AG04449 (cell line): ENCODE results near the gene HINT3.

Experiments
- CTCF ChIA-PET: fragments of 350-600 bp; formaldehyde crosslinking; extraction: SDS; loops from one replicate; lab custom pipeline; 2021; ENCODE audit warnings: antibody characterized with exemption; lab: Yijun Ruan, JAX
- POLR2A ChIA-PET: fragments of 400-600, 350-600 bp; formaldehyde crosslinking; extraction: SDS; loops from one replicate; lab custom pipeline; 2020; ENCODE audit warnings: antibody characterized with exemption, inconsistent platforms; lab: Yijun Ruan, JAX
- DNase-seq: peaks from one replicate; pipeline ENCODE4 v3.0.0-alpha.2; 2010; ENCODE audit warnings: low read depth, low spot score
- H3K4me3 ChIP-seq: 2 replicates; pipeline ENCODE4 v1.5.1; 2011; ENCODE audit warnings: low read depth, mild to moderate bottlenecking, control low read depth, low read length
- TF ChIP-seq, protein P1 (sequence below): IDR thresholded peaks from one replicate; pipeline ENCODE4 v1.5.1; 2011; ENCODE audit warnings: mild to moderate bottlenecking, moderate library complexity, low read length, control low read depth, inconsistent platforms; ENCODE audit not compliant: insufficient read depth; ENCODE audit errors: missing control alignments

HINT3 gene

DNA sequence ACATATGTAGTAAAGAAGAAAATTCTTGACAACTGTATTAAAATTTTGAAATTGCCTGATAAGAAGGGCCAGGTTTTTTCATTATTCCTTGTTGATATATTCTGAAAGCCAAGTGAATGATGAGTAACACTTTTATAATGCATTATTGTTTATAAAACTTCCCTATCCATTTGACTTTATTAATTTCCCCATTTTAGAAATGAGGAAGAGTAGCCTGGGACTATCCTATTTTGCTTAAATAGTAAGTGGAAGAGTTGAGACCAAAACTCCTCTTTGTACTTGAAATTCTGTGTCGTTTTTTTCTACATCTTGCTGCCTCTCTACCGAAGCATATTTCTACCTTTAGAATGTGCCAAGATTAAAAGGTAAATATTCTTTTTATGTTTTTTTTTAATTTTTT, 69.4 kb downstream of the HINT3 start:
- TF ChIP-seq, protein P1, sequence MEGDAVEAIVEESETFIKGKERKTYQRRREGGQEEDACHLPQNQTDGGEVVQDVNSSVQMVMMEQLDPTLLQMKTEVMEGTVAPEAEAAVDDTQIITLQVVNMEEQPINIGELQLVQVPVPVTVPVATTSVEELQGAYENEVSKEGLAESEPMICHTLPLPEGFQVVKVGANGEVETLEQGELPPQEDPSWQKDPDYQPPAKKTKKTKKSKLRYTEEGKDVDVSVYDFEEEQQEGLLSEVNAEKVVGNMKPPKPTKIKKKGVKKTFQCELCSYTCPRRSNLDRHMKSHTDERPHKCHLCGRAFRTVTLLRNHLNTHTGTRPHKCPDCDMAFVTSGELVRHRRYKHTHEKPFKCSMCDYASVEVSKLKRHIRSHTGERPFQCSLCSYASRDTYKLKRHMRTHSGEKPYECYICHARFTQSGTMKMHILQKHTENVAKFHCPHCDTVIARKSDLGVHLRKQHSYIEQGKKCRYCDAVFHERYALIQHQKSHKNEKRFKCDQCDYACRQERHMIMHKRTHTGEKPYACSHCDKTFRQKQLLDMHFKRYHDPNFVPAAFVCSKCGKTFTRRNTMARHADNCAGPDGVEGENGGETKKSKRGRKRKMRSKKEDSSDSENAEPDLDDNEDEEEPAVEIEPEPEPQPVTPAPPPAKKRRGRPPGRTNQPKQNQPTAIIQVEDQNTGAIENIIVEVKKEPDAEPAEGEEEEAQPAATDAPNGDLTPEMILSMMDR, result no peak
- no peak for DNase-seq
- POLR2A ChIA-PET, result no interaction called here
- CTCF ChIA-PET, result no interaction called here
- no peak overlapping the region for H3K4me3 ChIP-seq

DNA sequence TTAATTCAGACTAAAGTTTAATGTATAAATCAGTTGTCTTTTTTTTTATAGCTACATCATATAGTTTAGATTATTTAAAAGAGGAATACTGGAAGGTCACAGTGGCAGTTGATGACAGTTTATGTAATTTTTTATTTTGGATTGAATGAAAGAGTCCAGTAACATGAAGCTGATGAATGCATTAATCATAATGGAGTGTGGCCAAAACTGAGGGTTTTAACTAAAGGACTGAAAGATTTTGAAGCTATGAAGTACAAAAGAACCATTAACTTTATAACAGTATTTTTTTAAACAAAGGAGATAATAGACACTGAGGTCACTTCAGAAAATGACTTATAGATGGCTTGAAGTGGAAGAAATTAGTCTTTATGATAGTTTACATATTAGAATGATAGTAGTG, 71.0 kb downstream of the HINT3 start:
- POLR2A ChIA-PET, result no interaction called here
- no peak for DNase-seq
- TF ChIP-seq, protein P1, result no peak
- CTCF ChIA-PET, result interaction anchor here (1.3 kb wide), 1 partner anchor 24 kb away, joined by 3 read pairs; no protein-coding TSS in a partner anchor
- no peak overlapping the region for H3K4me3 ChIP-seq
